GM13976 (cell line): Measurements from ENCODE around the gene S100A14.

Experiments used
- DNase-seq: peaks from one replicate; pipeline ENCODE4 v3.0.0; 2012; ENCODE audit warnings: low spot score
- CTCF ChIP-seq: IDR thresholded peaks from 2 replicates; pipeline ENCODE4 v1.5.1; 2012; ENCODE audit warnings: borderline replicate concordance, mild to moderate bottlenecking; ENCODE audit not compliant: insufficient read depth; ENCODE audit errors: extremely low read depth, missing control alignments, control extremely low read depth
- in situ Hi-C: fragments of 300-500 bp; cut with MboI; formaldehyde crosslinking; loops from one replicate; pipeline ENCODE4 v1.12.0; 2022; ENCODE audit warnings: low sequenced_read_pairs, mixed read lengths, inconsistent platforms; ENCODE audit not compliant: unreplicated experiment

The S100A14 gene

GRCh38 chr1:153567621-153568366 lies 48.3 kb downstream of the S100A14 start:
- TF ChIP-seq CTCF, result no peak
- in situ Hi-C loops, result no loop called here
- DNase-seq, result no peak

- TF ChIP-seq CTCF, result no peak
- in situ Hi-C loops, result no loop called here
- DNase-seq, result peak; percentile 69
Observed at GRCh38 chr1:153566414-153567371, 49.4 kb downstream of the S100A14 start.

GRCh38 chr1:153565529-153566374 lies 50.4 kb downstream of the S100A14 start, which contains the start of gene S100A2:
Gene S100A2 (minus strand): TSS chr1:153565844. CDS start chr1:153563877, 1,967 bp downstream.
- no peak for TF ChIP-seq CTCF
- peak; percentile 77 for DNase-seq
- in situ Hi-C loops, result no loop called here
